GM18519 (cell line): Measurements from ENCODE around the gene GPR78.
"Not testable (repeated sequence)": the region's sequence is repeated elsewhere in the genome, so short reads cannot be mapped to it uniquely, and the experiment has no call there.

Experiments
- ATAC-seq: cut with Tn5 transposase; IDR thresholded peaks from one replicate; pipeline ENCODE4 v1.9.1; 2021; ENCODE audit warnings: mild to moderate bottlenecking, moderate library complexity; ENCODE audit not compliant: unreplicated experiment, low FRiP score

The GPR78 gene

DNA sequence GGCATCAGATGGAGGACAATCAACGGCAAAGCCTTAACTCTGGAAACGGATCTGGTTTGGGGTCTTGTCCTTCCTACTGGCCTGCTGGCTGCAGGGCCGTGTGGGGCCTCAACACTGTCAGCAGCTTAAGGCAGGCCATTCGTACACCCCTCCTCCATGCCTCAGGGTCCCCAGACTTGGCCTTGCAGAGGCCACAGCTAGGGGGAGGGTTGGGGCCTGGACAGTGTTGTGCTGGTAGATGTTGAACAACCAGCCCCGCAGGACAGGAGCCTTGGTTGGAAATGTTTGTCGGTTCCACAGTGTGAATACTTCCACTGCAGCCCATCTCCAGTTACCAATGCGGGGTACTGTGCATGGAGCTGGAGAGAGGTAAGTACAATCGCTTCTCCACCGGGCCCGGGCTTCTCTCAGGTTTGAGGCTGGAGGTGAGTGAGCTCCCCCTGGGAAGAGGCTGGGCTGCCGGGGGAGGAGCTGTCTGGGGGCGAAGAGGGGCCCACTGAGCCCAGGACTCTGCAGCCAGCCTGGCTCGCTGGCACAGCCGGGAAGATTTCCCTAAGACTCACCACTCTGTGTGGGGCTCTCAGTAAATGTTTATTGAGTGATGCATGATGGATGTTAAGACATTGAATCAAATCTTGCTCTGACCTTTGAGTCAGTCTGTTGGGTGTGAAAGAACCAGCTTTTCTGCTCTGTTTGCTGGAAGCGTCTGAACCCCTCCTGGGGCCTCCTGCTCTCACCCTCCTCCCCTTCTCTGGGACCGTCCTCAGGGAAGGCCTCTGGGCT, 19.7 kb upstream of the GPR78 start:
- ATAC-seq = no peak

DNA sequence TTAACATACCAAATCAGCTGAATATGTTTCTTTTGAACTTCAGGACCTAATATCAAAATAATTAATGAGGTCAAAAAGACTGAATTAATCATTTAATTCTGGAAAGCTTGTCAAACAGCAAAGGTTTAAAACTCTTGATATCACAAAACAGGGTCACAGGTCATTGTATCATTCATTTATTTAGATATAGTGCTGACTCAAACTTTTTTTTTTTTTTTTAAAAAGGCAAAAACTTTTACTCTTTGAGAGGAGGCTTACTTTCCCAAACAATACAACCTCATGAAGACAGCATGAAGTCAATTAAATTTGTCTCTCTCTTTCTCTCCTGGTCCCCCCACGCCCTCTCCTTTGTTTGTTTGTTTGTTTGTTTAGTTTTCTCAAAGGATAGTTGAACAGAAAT, 15.6 kb upstream of the GPR78 start:
- ATAC-seq = no peak

DNA sequence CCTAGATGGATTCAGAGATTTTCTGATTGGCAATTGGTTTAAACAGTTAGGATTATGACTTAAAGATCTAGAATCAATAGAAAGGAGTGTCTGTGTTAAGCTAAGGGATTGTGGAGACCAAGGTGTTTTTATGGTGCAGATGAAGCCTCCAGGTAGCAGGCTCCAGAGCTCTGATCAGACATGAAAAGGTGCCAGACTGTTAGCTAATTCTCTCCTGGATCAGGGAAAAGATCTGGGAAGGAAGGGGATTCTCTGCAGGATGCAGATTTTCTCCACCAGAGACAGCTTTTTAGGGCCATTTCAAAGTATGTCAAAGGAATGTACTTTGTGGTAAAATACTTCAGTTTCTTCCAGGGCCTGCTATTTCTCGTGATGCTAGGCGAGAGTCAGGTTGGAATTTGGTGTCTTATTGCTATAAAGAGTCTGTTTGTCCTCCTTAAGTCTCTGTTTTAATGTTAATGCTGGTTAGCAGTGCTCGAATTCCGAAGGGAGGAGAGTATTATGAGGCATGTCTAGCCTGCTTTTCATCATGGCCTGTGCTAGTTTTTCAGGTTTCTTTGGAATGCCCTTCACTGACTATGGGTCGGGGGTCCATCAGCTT, 12.0 kb upstream of the GPR78 start:
- ATAC-seq = no peak

DNA sequence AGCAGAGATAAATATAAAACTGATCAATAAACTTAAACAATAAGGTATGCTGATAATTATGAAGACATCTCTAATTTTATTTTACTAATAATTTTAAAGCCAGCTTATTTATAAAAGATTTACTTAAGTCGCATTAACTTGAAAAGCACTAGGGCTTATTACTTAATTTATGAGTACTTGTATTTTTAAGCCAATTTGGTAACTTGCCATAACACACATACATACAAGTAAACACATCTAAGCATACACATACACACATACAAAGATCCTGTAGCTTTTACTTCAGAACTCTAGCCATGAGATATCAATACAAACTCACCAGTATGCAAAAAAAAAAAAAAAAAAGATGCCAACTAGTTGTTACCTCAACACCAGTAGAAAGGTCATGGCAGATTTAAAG, 10.0 kb upstream of the GPR78 start:
- no peak for ATAC-seq

DNA sequence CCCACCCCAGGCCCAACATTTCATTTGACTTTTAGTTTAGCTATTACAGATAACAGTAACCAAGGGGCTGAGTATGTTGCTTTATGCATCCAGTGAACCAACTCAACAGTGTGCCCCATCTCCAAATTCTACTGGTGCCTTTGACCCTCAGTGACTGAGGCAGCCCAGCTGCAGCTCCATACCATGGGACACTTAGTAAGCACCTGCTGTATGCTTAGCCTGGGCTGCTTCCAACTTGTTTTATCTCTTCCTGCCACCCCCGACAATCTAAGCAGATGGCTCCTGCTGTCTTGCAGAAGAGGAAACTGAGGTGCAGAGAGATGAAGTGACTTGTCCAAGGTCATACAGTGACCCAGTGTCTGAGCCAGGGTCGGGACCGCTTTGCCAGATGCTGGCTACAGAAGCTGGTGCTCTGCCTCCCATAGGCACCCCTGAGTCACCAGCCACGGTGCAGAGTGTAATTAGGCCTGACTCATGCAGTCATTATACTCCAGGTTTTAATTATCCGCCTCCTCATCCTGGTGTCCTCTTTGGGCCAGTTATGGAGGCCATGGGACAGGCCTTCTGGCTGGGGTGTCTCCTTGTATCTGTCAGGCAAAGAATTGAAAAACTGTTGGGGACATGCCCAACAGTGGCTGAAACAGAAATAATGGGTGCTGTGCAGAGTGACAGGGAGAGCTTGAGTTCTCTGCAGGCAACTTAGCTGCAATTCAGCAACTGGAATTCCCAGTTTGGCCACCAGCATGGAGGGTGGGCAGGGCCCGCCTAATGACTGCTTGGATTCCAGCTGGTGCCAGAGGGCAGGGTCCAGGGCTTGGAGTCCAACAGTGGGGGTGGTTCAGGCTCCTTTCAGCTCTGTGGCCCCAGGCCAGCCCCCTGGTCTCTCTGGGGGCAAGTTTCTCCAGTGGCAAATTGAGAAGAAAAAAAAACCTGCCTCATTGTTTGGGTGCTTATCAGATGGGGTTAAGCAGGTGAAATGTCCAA, 8.2 kb upstream of the GPR78 start:
- no peak for ATAC-seq

DNA sequence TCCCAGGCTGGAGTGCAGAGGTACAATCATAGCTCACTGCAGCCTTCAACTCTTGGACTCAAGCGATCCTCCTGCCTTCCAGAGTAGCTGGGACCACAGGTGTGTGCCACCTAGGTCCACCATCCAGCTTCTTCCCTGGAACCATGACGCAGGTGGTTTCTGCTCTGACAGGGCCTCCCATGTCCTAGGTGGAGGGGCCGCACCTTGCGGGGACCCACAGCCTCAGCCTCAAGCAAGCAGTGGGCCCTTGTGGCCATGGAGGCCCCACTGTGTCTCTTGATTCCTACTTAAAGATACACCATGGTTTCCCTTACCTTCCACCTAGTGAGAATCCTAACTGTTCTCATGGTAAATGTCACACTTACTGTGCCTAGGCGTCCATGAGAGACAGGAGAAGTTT, 6.9 kb upstream of the GPR78 start:
- ATAC-seq = no peak

DNA sequence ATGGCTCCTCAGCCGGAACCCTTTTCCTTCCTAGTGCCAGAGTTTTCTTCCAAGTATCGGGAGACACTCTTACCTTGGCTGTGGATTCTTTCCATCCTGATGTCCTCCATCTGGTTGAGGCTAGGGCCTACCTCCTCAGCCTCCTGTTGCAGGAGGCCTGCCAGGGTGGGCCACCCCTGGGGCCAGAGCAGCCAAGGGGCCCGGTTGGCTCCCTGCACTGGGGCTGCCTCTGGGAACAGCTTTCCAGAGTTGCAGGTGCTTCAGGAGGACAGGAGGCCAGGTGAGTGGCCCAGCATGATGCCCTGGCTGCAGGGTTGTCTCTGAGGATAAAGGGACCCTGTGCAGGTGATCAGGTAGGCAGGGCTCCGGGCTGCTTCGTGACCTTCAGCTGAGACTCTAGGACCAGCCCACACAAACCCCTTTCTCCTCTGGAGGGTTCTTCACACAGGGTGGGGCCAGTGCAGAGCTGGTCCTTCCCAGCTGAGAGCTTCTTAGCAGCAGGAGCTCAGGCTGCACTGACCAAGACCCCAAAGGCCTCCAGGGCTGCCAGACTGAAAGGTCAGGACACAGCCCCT, 5.3 kb upstream of the GPR78 start:
- no peak for ATAC-seq

DNA sequence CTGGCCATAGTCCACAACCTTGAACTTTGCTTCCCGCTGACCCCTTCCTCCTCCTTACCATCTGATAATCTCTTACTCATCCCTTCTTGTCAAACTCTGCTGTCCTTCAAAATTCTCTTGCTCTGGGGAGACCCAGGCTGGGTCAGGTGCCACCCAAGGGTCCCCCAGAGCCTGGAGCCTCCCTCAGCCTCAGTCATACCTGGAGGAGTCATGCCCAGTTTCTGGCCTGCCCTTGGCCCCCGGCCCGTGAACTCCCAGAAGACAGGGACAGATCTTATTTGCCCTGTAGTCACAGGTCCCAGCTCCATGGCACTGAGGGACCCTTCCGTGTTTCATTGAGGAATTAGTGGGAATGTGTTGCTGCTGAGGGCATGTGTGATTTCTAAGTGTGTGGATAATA, 4.7 kb upstream of the GPR78 start:
- no peak for ATAC-seq

DNA sequence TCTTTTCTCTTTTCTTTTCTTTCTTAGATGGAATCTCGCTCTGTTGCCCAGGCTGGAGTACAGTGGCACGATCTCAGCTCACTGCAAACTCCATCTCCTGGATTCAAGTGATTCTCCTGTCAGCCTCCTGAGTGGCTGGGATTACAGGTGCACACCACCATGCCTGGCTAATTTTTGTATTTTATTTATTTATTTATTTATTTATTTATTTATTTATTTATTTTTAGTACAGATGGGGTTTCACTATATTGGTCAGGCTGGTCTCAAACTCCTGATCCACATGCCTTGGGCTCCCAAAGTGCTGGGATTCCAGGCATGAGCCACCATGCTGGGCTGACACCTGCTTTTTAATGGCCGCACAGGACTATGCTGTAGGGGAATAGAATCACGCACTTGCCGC, 3.6 kb upstream of the GPR78 start:
- not testable (repeated sequence) for ATAC-seq

DNA sequence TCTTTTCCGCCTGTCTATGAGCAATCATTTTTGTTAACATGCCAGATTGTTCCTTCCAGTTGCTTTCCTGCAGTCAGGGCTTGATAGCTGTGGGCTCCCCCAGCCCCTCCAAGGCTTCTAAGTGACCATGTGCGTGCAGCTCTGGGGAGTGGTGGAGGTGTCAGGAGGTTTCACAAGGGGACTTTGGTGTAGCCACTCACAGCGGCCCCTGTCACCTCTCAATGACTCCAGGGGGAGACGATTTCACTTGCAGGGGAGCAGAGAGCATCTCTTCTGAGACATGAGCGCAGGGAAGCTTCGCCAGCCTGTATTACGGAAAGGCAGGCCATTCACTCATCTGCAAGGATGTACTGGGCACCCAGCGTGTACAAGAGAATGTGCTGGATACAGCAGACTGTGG, 3.1 kb upstream of the GPR78 start:
- ATAC-seq = no peak

DNA sequence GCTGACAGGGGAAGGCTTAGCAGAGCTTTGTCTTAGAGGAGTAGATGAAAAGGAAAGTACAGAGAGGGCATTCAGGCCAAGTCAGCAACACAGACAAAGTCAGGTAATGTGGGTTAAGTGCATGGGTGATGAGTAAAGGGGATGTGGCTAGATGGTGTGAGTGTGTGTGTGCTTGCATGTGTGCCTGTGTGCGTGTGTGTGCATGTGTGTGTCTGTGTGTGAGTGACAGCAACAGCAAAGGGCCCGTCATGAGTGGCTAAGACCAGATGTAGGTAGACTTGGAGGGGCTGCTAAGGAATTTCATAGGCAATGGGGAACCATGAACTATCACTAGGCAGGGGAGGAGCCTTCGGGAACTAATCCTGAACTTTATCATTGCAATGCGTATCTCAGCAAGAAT, 2.2 kb upstream of the GPR78 start:
- ATAC-seq = no peak

DNA sequence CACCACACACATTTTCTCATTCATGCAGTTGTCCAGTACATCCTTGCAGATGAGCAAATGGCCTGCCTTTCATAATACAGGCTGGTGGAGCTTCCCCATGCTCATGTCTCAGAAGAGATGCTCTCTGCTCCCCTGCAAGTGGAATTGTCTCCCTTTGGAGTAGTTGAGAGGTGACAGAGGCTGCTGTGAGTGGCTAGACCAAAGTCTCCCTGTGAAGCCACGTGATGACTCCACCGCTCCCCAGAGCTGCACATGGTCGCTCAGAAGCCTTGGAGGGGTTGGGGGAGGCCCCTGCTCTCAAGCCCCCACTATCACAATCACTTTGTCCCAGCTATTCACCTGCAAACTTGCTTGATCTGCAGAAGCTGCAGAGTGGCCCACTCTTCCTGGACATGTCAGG, 1.5 kb upstream of the GPR78 start:
- no peak for ATAC-seq

DNA sequence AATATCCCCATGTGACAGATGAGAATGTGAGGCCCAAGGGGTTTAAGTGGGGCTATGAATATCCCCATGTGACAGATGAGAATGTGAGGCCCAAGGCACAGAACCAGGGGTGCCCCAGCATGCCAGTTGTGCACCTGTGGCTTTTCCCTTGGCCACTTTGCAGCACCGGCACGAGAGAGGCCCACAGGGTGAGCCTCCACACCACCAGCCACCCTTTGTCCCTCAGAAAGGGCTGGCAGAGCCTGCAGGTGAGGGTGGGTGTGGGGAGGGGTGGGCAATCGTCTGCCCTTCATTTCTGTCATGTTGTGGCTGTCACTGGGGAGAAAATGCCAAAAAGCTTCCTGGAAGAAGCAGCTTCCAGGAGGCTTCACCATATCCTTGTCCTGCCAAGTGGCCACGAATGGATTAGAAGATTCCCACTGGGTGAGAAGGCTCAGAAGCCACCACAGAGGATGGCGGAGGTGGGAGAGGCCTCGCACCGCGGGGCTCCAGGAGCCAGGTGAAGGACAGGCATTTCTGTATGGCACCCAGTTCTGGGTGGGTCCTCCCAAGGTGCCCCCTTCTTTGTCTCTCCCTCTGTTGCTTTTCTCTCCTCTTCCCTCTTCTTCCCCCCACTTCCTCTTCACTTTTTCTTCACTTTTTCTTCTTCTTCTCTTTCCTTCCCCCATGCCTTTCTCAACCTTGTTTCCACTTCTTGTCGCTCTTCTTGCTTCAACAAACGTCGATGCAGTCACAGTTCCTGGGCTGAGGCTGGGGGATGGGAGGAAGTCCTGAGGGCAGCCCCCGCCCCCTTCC, 469 bp upstream of the GPR78 start:
- ATAC-seq = no peak

DNA sequence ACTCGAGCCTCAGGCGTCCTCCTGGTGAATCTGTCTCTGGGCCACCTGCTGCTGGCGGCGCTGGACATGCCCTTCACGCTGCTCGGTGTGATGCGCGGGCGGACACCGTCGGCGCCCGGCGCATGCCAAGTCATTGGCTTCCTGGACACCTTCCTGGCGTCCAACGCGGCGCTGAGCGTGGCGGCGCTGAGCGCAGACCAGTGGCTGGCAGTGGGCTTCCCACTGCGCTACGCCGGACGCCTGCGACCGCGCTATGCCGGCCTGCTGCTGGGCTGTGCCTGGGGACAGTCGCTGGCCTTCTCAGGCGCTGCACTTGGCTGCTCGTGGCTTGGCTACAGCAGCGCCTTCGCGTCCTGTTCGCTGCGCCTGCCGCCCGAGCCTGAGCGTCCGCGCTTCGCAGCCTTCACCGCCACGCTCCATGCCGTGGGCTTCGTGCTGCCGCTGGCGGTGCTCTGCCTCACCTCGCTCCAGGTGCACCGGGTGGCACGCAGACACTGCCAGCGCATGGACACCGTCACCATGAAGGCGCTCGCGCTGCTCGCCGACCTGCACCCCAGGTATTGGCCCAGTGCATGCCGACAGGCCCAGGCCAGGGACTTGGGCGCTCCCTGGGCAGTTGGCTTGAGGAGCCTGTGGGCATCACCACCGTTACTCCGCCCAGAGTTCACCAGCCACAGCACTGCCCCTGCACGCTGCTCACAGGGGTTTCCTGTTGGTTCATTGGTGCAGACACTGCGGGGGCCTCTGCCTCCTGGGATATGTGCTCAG, 1.1 kb downstream of the GPR78 start:
- ATAC-seq = no peak

DNA sequence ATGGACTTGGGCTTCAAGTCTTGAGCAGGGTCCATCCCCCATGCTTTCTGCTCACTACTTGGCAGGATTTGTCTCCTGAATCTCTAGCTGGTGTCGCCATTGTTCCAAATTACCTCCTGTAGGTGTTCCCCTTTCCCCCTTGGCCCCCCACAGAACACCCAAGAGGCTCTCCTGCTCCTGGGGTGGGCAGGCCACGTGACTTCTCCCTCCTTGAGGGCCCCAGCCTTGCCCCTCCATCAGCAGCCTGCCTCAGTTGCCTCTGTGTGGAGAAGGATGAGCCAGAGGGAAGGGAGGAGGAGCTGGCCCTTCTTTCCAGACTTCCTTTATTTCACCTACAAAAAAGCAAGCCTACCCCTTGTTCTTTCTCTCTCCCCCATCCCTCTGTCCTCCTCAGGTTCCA, 1.8 kb downstream of the GPR78 start:
- ATAC-seq = no peak

DNA sequence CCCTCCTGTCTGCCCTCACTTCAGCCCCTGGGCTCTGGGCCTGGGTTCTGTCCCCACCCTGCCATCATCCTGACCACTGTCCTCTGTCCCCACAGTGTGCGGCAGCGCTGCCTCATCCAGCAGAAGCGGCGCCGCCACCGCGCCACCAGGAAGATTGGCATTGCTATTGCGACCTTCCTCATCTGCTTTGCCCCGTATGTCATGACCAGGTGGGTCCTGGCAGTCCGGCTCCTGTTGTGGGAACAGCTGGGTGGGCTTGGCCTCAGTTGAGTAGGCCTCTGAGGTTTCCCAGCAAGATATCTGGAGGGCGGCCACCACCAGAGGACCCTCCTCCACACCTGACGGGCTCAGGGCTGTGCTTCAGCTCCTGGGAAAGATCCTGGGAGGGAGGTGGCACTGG, 2.2 kb downstream of the GPR78 start:
- ATAC-seq = no peak

DNA sequence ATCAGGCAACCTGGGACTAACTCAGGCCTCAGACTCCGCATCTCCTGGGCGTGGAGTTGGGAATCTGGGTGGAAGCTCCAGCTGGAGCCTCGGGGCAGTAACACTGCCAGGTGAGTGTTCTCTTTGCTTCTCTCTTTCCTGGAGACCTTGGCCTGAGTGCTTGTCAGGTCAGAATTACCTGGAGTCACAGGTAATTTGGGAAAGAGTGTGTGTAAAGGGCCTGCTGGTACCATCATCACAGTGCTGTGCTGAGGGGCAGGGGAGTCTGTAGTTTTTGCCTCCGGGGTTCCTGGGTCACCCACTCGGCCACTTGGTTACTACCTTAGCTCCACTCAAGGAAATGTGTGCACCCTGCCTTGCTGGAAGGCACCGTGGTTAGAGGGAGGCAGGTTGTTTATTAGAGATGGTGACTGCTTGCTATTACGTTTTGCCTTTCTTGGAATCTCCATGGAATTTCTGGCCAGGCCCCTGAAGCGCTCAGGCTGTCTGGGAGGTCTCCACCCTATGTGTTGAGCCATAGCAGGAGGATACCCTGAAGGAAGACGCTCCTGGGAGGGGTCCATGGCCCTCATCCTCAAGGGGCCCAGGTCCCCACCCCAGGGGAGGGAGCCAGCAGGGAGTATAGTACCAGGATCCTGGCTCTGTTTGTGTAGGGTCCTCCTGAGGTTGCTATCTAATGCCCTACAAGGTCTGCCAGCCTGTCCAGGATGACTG, 2.9 kb downstream of the GPR78 start:
- ATAC-seq = no peak

DNA sequence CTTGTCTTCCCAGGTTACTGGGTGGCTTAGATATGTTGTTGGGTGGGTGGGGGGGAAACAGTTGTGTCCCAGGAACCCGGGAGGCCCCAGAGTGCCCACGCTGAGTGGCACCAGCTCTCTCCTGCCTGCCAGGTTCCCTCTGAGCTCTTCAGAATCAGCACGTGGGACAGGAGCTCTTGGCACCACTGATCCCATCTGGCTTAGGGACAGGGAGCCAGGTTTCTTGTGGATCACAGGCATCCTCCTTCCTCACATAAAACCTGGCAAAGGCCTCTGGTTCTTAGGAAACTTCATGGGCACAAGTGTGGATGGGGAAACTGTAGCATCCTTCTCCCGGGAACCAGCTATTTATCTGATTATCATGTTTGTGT, 3.4 kb downstream of the GPR78 start:
- no peak for ATAC-seq

DNA sequence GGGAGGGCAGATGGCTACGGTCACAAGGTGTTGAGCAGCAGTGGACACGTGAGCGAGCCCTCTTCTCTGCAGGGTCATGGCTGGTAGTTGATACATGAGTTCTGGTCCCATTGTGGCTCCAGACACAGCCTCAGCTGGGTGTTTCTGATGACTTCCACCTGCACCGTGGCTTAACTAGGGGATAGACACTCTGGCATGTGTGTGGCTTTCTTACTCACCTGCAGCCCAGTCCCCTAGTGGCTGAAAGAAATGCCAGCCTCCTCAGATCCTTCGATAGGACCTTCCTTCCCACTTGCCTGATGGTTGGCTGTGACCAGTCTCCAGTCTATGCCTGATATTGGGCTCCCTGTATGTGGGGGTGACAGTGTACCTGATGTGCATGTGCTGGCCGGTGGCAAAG, 5.0 kb downstream of the GPR78 start:
- ATAC-seq = no peak
